Heart left ventricle (tissue), 16 donors: ENCODE results near the gene LIPT2. TPM values are rescaled to one million over a fixed set of nuclear protein-coding genes. Genes with fewer than 3 reads are reported as not detected.
"Not testable (repeated sequence)": the region's sequence is repeated elsewhere in the genome, so short reads cannot be mapped to it uniquely, and the experiment has no call there.

Experiments
- ATAC-seq, 4 donors: fragments of 200-7000 bp; cut with Tn5 transposase; one replicate each; pipeline ENCODE4 v1.9.1; 2020 to 2022; ENCODE audit warnings: moderate library complexity in 4 of 4, mild to moderate bottlenecking in 3 of 4, moderate number of reproducible peaks in 1 of 4
- DNase-seq, 5 donors: peaks; one replicate each; pipeline ENCODE4 v3.0.0-alpha.2; 2020
- H3K27ac ChIP-seq, 12 donors: fragments of 200-600 bp; sonication (generic) in 4 of 12; one replicate each; pipeline versions ENCODE4 v1.5.0 to v1.8.0; 2016 to 2022; ENCODE audit warnings: mild to moderate bottlenecking in 2 of 12
- H3K27me3 ChIP-seq, 9 donors: fragments of 200-600 bp; sonication (generic) in 2 of 9; one replicate each; pipeline versions ENCODE4 v1.5.1 to v1.8.0; 2016 to 2022; ENCODE audit warnings: mild to moderate bottlenecking in 3 of 9
- H3K36me3 ChIP-seq, 9 donors: fragments of 200-600 bp; sonication (generic) in 2 of 9; one replicate each; pipeline versions ENCODE4 v1.5.0 to v1.8.0; 2018 to 2022; ENCODE audit warnings: mild to moderate bottlenecking in 2 of 9
- H3K4me1 ChIP-seq, 12 donors: fragments of 200-600 bp; sonication (generic) in 4 of 12; one replicate each; pipeline versions ENCODE4 v1.5.0 to v1.8.0; 2016 to 2022; ENCODE audit warnings: mild to moderate bottlenecking in 3 of 12
- H3K4me3 ChIP-seq, 12 donors: fragments of 200-600 bp; sonication (generic) in 4 of 12; one replicate each; pipeline versions ENCODE4 v1.5.0 to v1.8.0; 2017 to 2022; ENCODE audit warnings: mild to moderate bottlenecking in 9 of 12, moderate library complexity in 4 of 12
- H3K9me3 ChIP-seq, 12 donors: fragments of 200-600 bp; sonication (generic) in 4 of 12; one replicate each; pipeline versions ENCODE4 v1.5.0 to v1.8.0; 2016 to 2022; ENCODE audit warnings: mild to moderate bottlenecking in 1 of 12
- CTCF ChIP-seq, 12 donors: fragments of 200-600 bp; sonication (generic) in 4 of 12; IDR thresholded peaks; one replicate each; pipeline versions ENCODE4 v1.5.0 to v1.8.0; 2018 to 2022; ENCODE audit warnings: antibody characterized with exemption in 12 of 12, mild to moderate bottlenecking in 5 of 12
- POLR2A ChIP-seq, 2 donors: fragments of 450-650 bp; IDR thresholded peaks; one replicate each; pipeline ENCODE4 v1.6.1; 2017; ENCODE audit warnings: antibody characterized with exemption in 2 of 2, mild to moderate bottlenecking in 2 of 2, moderate library complexity in 2 of 2
- WGBS, 4 donors: extraction: QIAGEN DNeasy Blood & Tissue Kit in 2 of 4; methylation state at CpG; one replicate each; pipeline versions ENCODE4 v1.1.5 to v1.1.7; 2013 to 2018; 5-methylcytosine and 5-hydroxymethylcytosine counted together
- intact Hi-C, 10 donors: fragments of 100-400 bp; cut with DNase I; formaldehyde crosslinking; loops; one replicate each; pipeline versions ENCODE4 v1.11.1 to v1.14.2; 2022
- polyA plus RNA-seq, 2 donors: library from polyadenylated mRNA; stranded (reverse); fragments of 200-250 nt; gene quantifications; one replicate each; pipeline ENCODE4 v1.2.3, GENCODE V29; 2013
- total RNA-seq, 9 donors: library from RNA; depleted of rRNA in 2 of 9; stranded (reverse); fragments of >200 nt in 2 of 9; fragmentation: NEBNext Ultra II Directional in 3 of 9; extraction: Animal tissue kit (Norgen Biotek cat#: 25700) in 3 of 9; gene quantifications; one replicate each; pipeline versions ENCODE4 v1.1.0 to v1.2.4, GENCODE V29; 2016 to 2023
- donor health status: ischemic (EF 13 %, LVEDD 7.1; RV severe dilation, severe dysfunction).
- donor health status: healthy with polysubstance abuse.
- donor health status: DM: no; HTN: yes; CAD: no.
- donor health status: DM: no; HTN: no; CAD: no.
- donor health status: ischemic (EF 25% LVEDD 6.9; RV normal size, moderate dysfunction).
- donor health status: ischemic (EF 25% LVEDD 5.7; RV mildly dilated, moderate dysfunction).
- donor health status: healthy.
- donor health status: DM: yes; HTN: yes; CAD: no.
- donor health status: ischemic (EF 35%, LVEDD 5.7; RV mildly dilated, moderate dysfunction).
- donor health status: nonischemic (EF 11% LVEDD 7.7; RV severe dilation, severe dysfunction).
- donor health status: DM: yes; HTN: yes; CAD: no.
- donor health status: PGD.
- donor health status: ischemic (EF 29% LVEDD 5.4; RV normal size, mild dysfunction).
- donor health status: nonischemic (EF 23%, LVEDD 6.1; RV moderate dilation, normal function).

The LIPT2 gene
- total and polyA plus RNA-seq, 11 donors = 0.64 to 3.9 (median 1.4) TPM

- Histone ChIP-seq H3K36me3 (no peaks in the 10 kb centered on the region), H3K27me3 (no peaks in the 10 kb centered on the region), H3K27ac (no peak overlapping the region), H3K4me1 (peaks cover 0 to 7% (median 0%) of the 10 kb centered on the region in 12 donors), H3K4me3 (no peak overlapping the region), H3K9me3 (peaks cover 0 to 11% (median 0%) of the 10 kb centered on the region in 12 donors)
- DNase-seq = no peak
- 72 to 90% (median 77%) methylated on average over 3 of the region's 3 CpGs for WGBS, 4 donors
- TF ChIP-seq CTCF (IDR thresholded peaks at IDR 0.05) (no peak), POLR2A (IDR thresholded peaks at IDR 0.05) (no peak)
- ATAC-seq = no peak
- intact Hi-C loops = no loop called here
These were observed 26.2 kb upstream of the LIPT2 start for GRCh38 chr11:74519710-74520109.

DNA sequence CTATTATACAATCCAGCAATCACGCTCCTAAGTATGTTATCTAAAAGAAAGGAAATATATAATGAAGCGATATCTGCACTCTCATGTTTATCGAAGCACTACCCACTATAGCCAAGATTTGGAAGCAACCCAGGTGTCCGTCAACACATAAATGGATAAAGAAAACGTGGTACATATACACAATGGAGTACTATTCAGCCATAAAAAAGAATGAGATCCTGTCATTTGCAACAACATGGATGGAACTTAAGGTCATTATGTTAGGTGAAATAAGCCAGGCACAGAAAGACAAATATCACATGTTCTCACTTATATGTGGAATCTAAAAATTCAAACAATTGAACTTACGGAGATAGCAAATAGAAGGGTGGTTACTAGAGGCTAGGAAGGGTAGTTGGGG lies 24.1 kb upstream of the LIPT2 start:
- ATAC-seq, H3K27ac ChIP-seq, H3K36me3 ChIP-seq, intact Hi-C loops, H3K4me1 ChIP-seq, H3K27me3 ChIP-seq, DNase-seq, H3K4me3 ChIP-seq: not testable (repeated sequence)
- H3K9me3 ChIP-seq = peaks cover 0 to 11% (median 0%) of the 10 kb centered on the region in 12 donors
- WGBS, 4 donors = 66 to 76% (median 67%) methylated on average over 6 of the region's 6 CpGs

DNA sequence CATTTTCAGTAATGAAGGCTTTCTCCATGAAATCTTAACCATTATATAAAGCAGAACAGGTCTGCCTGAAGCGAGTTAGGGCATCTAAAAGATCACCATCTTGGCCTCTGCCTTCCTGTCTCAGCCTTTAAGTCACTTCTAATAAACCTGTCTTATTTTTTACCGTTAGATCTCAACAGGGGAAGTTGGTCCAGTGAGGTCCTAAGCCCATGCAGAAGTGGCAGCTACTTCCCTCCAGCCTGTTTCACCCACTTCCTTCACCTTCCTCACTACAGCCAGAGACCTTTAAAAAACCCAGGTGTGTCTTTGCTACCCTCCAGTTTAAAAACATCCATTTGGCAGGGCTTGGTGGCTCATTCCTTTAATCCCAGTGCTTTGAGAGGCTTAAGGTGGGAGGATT lies 14.1 kb upstream of the LIPT2 start:
- TF ChIP-seq POLR2A (IDR thresholded peaks at IDR 0.05) = no peak
- no peak for TF ChIP-seq CTCF (IDR thresholded peaks at IDR 0.05)
- ATAC-seq (no peak), DNase-seq (no peak)
- intact Hi-C loops = no loop called here
- Histone ChIP-seq H3K4me1 (no peaks in the 10 kb centered on the region), H3K36me3 (no peaks in the 10 kb centered on the region), H3K9me3 (peaks cover 0 to 7% (median 1%) of the 10 kb centered on the region in 12 donors), H3K4me3 (no peak overlapping the region), H3K27me3 (no peaks in the 10 kb centered on the region), H3K27ac (no peak overlapping the region)
- 80 to 90% (median 83%) methylated on average over 2 of the region's 2 CpGs for WGBS, 4 donors

GRCh38 chr11:74506823-74507222 lies 13.3 kb upstream of the LIPT2 start:
- ATAC-seq (no peak), DNase-seq (no peak)
- TF ChIP-seq CTCF (IDR thresholded peaks at IDR 0.05) = no peak
- no peak for TF ChIP-seq POLR2A (IDR thresholded peaks at IDR 0.05)
- Histone ChIP-seq H3K4me3 (no peak overlapping the region), H3K36me3 (no peaks in the 10 kb centered on the region), H3K9me3 (peaks cover 0 to 12% (median 3%) of the 10 kb centered on the region in 12 donors), H3K27me3 (no peaks in the 10 kb centered on the region), H3K27ac (no peak overlapping the region), H3K4me1 (no peaks in the 10 kb centered on the region)
- intact Hi-C loops = no loop called here
- WGBS, 4 donors = 78 to 100% (median 89%) methylated on average over 1 of the region's 1 CpG

GRCh38 chr11:74505911-74506310 lies 12.4 kb upstream of the LIPT2 start:
- Histone ChIP-seq H3K4me1 (no peaks in the 10 kb centered on the region), H3K9me3 (peaks cover 0 to 12% (median 3%) of the 10 kb centered on the region in 12 donors), H3K27me3 (no peaks in the 10 kb centered on the region), H3K4me3 (no peak overlapping the region), H3K27ac (no peak overlapping the region), H3K36me3 (no peaks in the 10 kb centered on the region)
- TF ChIP-seq POLR2A (IDR thresholded peaks at IDR 0.05) (no peak), CTCF (IDR thresholded peaks at IDR 0.05) (no peak)
- WGBS, 4 donors = 81 to 95% (median 87%) methylated on average over 4 of the region's 4 CpGs
- DNase-seq (no peak), ATAC-seq (no peak)
- intact Hi-C loops = no loop called here
